HG03025 (cell line): ENCODE measurements around the gene CELA2B.
"Not testable (repeated sequence)": the region's sequence is repeated elsewhere in the genome, so short reads cannot be mapped to it uniquely, and the experiment has no call there.

Source experiments
- ATAC-seq: cut with Tn5 transposase; IDR thresholded peaks from one replicate; pipeline ENCODE4 v1.9.1; 2021; ENCODE audit warnings: mild to moderate bottlenecking, moderate library complexity; ENCODE audit not compliant: unreplicated experiment, low FRiP score

CELA2B gene

GRCh38 chr1:15444468-15445389, 31.2 kb upstream of the CELA2B start:
- no peak for ATAC-seq

GRCh38 chr1:15445390-15446122, 30.3 kb upstream of the CELA2B start:
- no peak for ATAC-seq

GRCh38 chr1:15446212-15446611, 29.7 kb upstream of the CELA2B start:
- no peak for ATAC-seq

- ATAC-seq, result no peak
Measured at GRCh38 chr1:15448877-15449462, 26.9 kb upstream of the CELA2B start.

- no peak for ATAC-seq
Measured at GRCh38 chr1:15449567-15449966, 26.3 kb upstream of the CELA2B start.

- ATAC-seq, result no peak
Measured at GRCh38 chr1:15451014-15451722, 24.7 kb upstream of the CELA2B start.

GRCh38 chr1:15452216-15452615, 23.7 kb upstream of the CELA2B start:
- ATAC-seq, result no peak

- ATAC-seq, result no peak
Measured at GRCh38 chr1:15452866-15453571, 22.9 kb upstream of the CELA2B start.

- no peak for ATAC-seq
Measured at GRCh38 chr1:15453734-15454133, 22.2 kb upstream of the CELA2B start.

- ATAC-seq, result no peak
Measured at GRCh38 chr1:15454256-15454655, 21.6 kb upstream of the CELA2B start.

GRCh38 chr1:15455522-15455921, 20.4 kb upstream of the CELA2B start:
- ATAC-seq, result no peak

GRCh38 chr1:15456313-15456954, 19.5 kb upstream of the CELA2B start, which contains the start of gene CELA2A:
TSS of gene CELA2A (plus strand) at chr1:15456732. CDS start at chr1:15456754, 22 bp downstream.
- ATAC-seq, result no peak

GRCh38 chr1:15457585-15457984, 18.3 kb upstream of the CELA2B start:
- no peak for ATAC-seq

GRCh38 chr1:15458388-15458787, 17.5 kb upstream of the CELA2B start:
- not testable (repeated sequence) for ATAC-seq

- ATAC-seq, result no peak
Measured at GRCh38 chr1:15459771-15460707, 15.9 kb upstream of the CELA2B start.

- ATAC-seq, result no peak
Measured at GRCh38 chr1:15460708-15461095, 15.2 kb upstream of the CELA2B start.

GRCh38 chr1:15463064-15463800, 12.7 kb upstream of the CELA2B start:
- not testable (repeated sequence) for ATAC-seq

- ATAC-seq, result not testable (repeated sequence)
Measured at GRCh38 chr1:15463926-15464322, 12.0 kb upstream of the CELA2B start.
